Measurements from ENCODE around the gene CARD8. TPM values are rescaled to one million over a fixed set of nuclear protein-coding genes. Genes with fewer than 3 reads are reported as not detected.

Gene CARD8
- total RNA-seq, 1 experiment from 2014 or later: 8.7 TPM

GRCh38 chr19:48283908-48284307 is 28.2 kb upstream of the CARD8 start:
- Histone ChIP-seq H3K79me2 (ENCODE audit: low read length) (no peaks in the 10 kb centered on the region), H3K9me2 (replicated peaks; ENCODE audit: low read length) (no peaks in the 10 kb centered on the region), H4K20me1 (ENCODE audit: low read length) (no peaks in the 10 kb centered on the region), H3K27me3 (ENCODE audit: low read length) (no peaks in the 10 kb centered on the region), H3K9me3 (ENCODE audit: low read length) (no peaks in the 10 kb centered on the region), H3K9ac (ENCODE audit: low read length) (no peak overlapping the region), H3F3A (ENCODE audit: low read length, unreplicated experiment) (no peaks in the 10 kb centered on the region), H3K4me2 (ENCODE audit: low read length) (no peak overlapping the region), H2AFZ (ENCODE audit: low read length) (no peak overlapping the region), H3K36me3 (ENCODE audit: low read depth, low read length) (no peaks in the 10 kb centered on the region), H3K4me3 (ENCODE audit: low read length) (no peak overlapping the region), H3K27ac (ENCODE audit: low read length) (no peak overlapping the region), H3K4me1 (ENCODE audit: insufficient read depth, low read length) (no peaks in the 10 kb centered on the region)
- DNase-seq (no peak), ATAC-seq (no peak)
- CTCF ChIA-PET: no interaction called here
- intact Hi-C loops (cut with micrococcal nuclease): no loop called here
- POLR2A ChIA-PET (ENCODE audit: unreplicated experiment): no interaction called here
- no peak for TF ChIP-seq EZH2 (IDR thresholded peaks at IDR 0.05; ENCODE audit: low read length, unreplicated experiment)
- TF ChIP-seq EZH2phosphoT487 (IDR thresholded peaks at IDR 0.05; ENCODE audit: borderline replicate concordance, low read length): no peak
- no peak for TF ChIP-seq CTCF (conservative IDR thresholded peaks at IDR 0.05; ENCODE audit: low read depth, low read length)
- BruUV-seq (replicated peaks): no TSS peak

GRCh38 chr19:48279747-48280146 is 24.0 kb upstream of the CARD8 start:
- TF ChIP-seq EZH2 (IDR thresholded peaks at IDR 0.05; ENCODE audit: low read length, unreplicated experiment) (no peak), EZH2phosphoT487 (IDR thresholded peaks at IDR 0.05; ENCODE audit: borderline replicate concordance, low read length) (no peak), CTCF (conservative IDR thresholded peaks at IDR 0.05; ENCODE audit: low read depth, low read length) (no peak)
- no peak overlapping the region for H3K9ac ChIP-seq (ENCODE audit: low read length)
- no peaks in the 10 kb centered on the region for H3K79me2 ChIP-seq (ENCODE audit: low read length)
- intact Hi-C loops (cut with micrococcal nuclease): no loop called here
- CTCF ChIA-PET: no interaction called here
- DNase-seq (no peak), ATAC-seq (no peak)
- H3K4me2 ChIP-seq (ENCODE audit: low read length): no peak overlapping the region
- H3K4me1 ChIP-seq (ENCODE audit: insufficient read depth, low read length): peaks cover 2% of the 10 kb centered on the region
- no peaks in the 10 kb centered on the region for H4K20me1 ChIP-seq (ENCODE audit: low read length)
- no peaks in the 10 kb centered on the region for H3K9me3 ChIP-seq (ENCODE audit: low read length)
- H3K27ac ChIP-seq (ENCODE audit: low read length): no peak overlapping the region
- H3F3A ChIP-seq (ENCODE audit: low read length, unreplicated experiment): no peaks in the 10 kb centered on the region
- no peaks in the 10 kb centered on the region for H3K27me3 ChIP-seq (ENCODE audit: low read length)
- H3K36me3 ChIP-seq (ENCODE audit: low read depth, low read length): no peaks in the 10 kb centered on the region
- no peak overlapping the region for H3K4me3 ChIP-seq (ENCODE audit: low read length)
- POLR2A ChIA-PET (ENCODE audit: unreplicated experiment): no interaction called here
- H2AFZ ChIP-seq (ENCODE audit: low read length): no peak overlapping the region
- H3K9me2 ChIP-seq (replicated peaks; ENCODE audit: low read length): no peaks in the 10 kb centered on the region
- BruUV-seq (replicated peaks): no TSS peak

GRCh38 chr19:48274938-48275337 is 19.2 kb upstream of the CARD8 start:
- H3K79me2 ChIP-seq (ENCODE audit: low read length): no peaks in the 10 kb centered on the region
- no peaks in the 10 kb centered on the region for H3K27me3 ChIP-seq (ENCODE audit: low read length)
- no peaks in the 10 kb centered on the region for H4K20me1 ChIP-seq (ENCODE audit: low read length)
- H3K27ac ChIP-seq (ENCODE audit: low read length): no peak overlapping the region
- TF ChIP-seq EZH2 (IDR thresholded peaks at IDR 0.05; ENCODE audit: low read length, unreplicated experiment) (no peak), CTCF (conservative IDR thresholded peaks at IDR 0.05; ENCODE audit: low read depth, low read length) (no peak)
- ChIA-PET POLR2A (ENCODE audit: unreplicated experiment) (no interaction called here), CTCF (no interaction called here)
- ATAC-seq (no peak), DNase-seq (no peak)
- no peak overlapping the region for H3K9ac ChIP-seq (ENCODE audit: low read length)
- H3K4me3 ChIP-seq (ENCODE audit: low read length): no peak overlapping the region
- BruUV-seq (replicated peaks): no TSS peak
- H3K9me2 ChIP-seq (replicated peaks; ENCODE audit: low read length): no peaks in the 10 kb centered on the region
- no peak overlapping the region for H2AFZ ChIP-seq (ENCODE audit: low read length)
- no peak overlapping the region for H3K4me2 ChIP-seq (ENCODE audit: low read length)
- intact Hi-C loops (cut with micrococcal nuclease): no loop called here
- H3K9me3 ChIP-seq (ENCODE audit: low read length): no peaks in the 10 kb centered on the region
- no peaks in the 10 kb centered on the region for H3F3A ChIP-seq (ENCODE audit: low read length, unreplicated experiment)
- peaks cover 13% of the 10 kb centered on the region for H3K4me1 ChIP-seq (ENCODE audit: insufficient read depth, low read length)
- H3K36me3 ChIP-seq (ENCODE audit: low read depth, low read length): no peaks in the 10 kb centered on the region
